HCT116 (cell line): ENCODE data around the gene CISD3. TPM values are rescaled to one million over a fixed set of nuclear protein-coding genes. Genes with fewer than 3 reads are reported as not detected.

ENCODE experiments used
- ATAC-seq: fragments of 200-7000 bp; cut with Tn5 transposase; 2 replicates; pipeline ENCODE4 v1.9.1; 2020; ENCODE audit warnings: mild to moderate bottlenecking, moderate library complexity
- BruUV-seq: library from RNA; stranded (reverse); fragments of 400-500 nt; replicated peaks from 2 replicates; lab custom pipeline; 2021; lab: Mats Ljungman, UMichigan
- CTCF ChIA-PET: fragments of 300-600 bp; sonication (Branson Sonifier 250); formaldehyde crosslinking; loops from one replicate; lab custom pipeline; 2021; ENCODE audit warnings: antibody characterized with exemption; lab: Charles Lee
- POLR2A ChIA-PET: fragments of 300-600, 350-600 bp; sonication (Branson Sonifier 250); formaldehyde crosslinking; loops from one replicate; lab custom pipeline; 2021; ENCODE audit warnings: antibody characterized with exemption; lab: Charles Lee
- RAD21 ChIA-PET, 2 experiments: fragments of 300-600 bp; sonication (Branson Sonifier 250); formaldehyde crosslinking; loops; one replicate each; lab custom pipeline; 2023; ENCODE audit warnings: low total read pairs in 2 of 2; ENCODE audit not compliant: uncharacterized antibody in 2 of 2, unreplicated experiment in 2 of 2, low non-redundant PET in 1 of 2; lab: Charles Lee
- DNase-seq: peaks from one replicate; pipeline ENCODE4 v3.0.0-alpha.2; 2010; ENCODE audit warnings: low read depth, low spot score
- H2AFZ ChIP-seq: fragments of 200-600 bp; shearing (Covaris generic), sonication (generic); 2 replicates; pipeline ENCODE4 v1.6.1; 2017; ENCODE audit warnings: low read depth, mixed run types, mixed read lengths, antibody characterized with exemption, low read length; ENCODE audit not compliant: poor library complexity, severe bottlenecking
- H3K27ac ChIP-seq: 2 replicates; pipeline ENCODE4 v1.5.1; 2012; ENCODE audit warnings: low read depth, low read length
- H3K27me3 ChIP-seq: fragments of 200-600 bp; sonication (generic); 2 replicates; pipeline ENCODE4 v1.6.1; 2016; ENCODE audit warnings: mixed run types, low read length, mixed read lengths; ENCODE audit not compliant: insufficient read depth
- H3K36me3 ChIP-seq, 2 experiments: fragments of 200-500 bp in 1 of 2; fragments of 200-600 bp in 1 of 2; sonication (Bioruptor generic) in 1 of 2; sonication (generic) in 1 of 2; 2 replicates each; pipeline versions ENCODE4 v1.5.1 to v1.6.1; 2014 to 2016; ENCODE audit warnings: low read length in 2 of 2, inconsistent platforms in 1 of 2, mixed read lengths in 1 of 2, mixed run types in 1 of 2; ENCODE audit not compliant: insufficient read depth in 2 of 2, control insufficient read depth in 1 of 2
- H3K4me1 ChIP-seq, 2 experiments: fragments of 200-600 bp in 1 of 2; sonication (generic) in 1 of 2; 2 replicates each; pipeline versions ENCODE4 v1.5.1 to v1.6.1; 2012 to 2017; ENCODE audit warnings: low read length in 2 of 2, inconsistent platforms in 1 of 2, mild to moderate bottlenecking in 1 of 2, mixed read lengths in 1 of 2, mixed run types in 1 of 2, moderate library complexity in 1 of 2; ENCODE audit not compliant: insufficient read depth in 2 of 2, control insufficient read depth in 1 of 2
- H3K4me2 ChIP-seq: fragments of 200-600 bp; sonication (generic); 2 replicates; pipeline ENCODE4 v1.6.1; 2017; ENCODE audit warnings: mixed run types, low read length, mixed read lengths
- H3K4me3 ChIP-seq, 2 experiments: fragments of 200-600 bp in 1 of 2; sonication (generic) in 1 of 2; replicated peaks in 1 of 2; 2 replicates each; pipeline ENCODE4 v1.5.1; 2011 to 2016; ENCODE audit warnings: low read length in 2 of 2, control low read depth in 1 of 2, low read depth in 1 of 2, mild to moderate bottlenecking in 1 of 2, mixed read lengths in 1 of 2, mixed run types in 1 of 2
- H3K79me2 ChIP-seq: fragments of 200-600 bp; sonication (generic); 2 replicates; pipeline ENCODE4 v1.6.1; 2017; ENCODE audit warnings: mild to moderate bottlenecking, mixed run types, low read length, moderate library complexity, mixed read lengths; ENCODE audit not compliant: insufficient read depth
- H3K9ac ChIP-seq: fragments of 200-600 bp; sonication (generic); 2 replicates; pipeline ENCODE4 v1.6.1; 2016; ENCODE audit warnings: low read length, mixed read lengths
- H3K9me2 ChIP-seq: fragments of 200-600 bp; sonication (generic), shearing (Covaris generic); 2 replicates; pipeline ENCODE4 v1.6.1; 2017; ENCODE audit warnings: mixed run types, mild to moderate bottlenecking, moderate library complexity; ENCODE audit not compliant: insufficient read depth
- H3K9me3 ChIP-seq, 2 experiments: fragments of 200-500 bp in 1 of 2; fragments of 200-600 bp in 1 of 2; sonication (Bioruptor generic) in 1 of 2; sonication (generic) in 1 of 2; 2 replicates each; pipeline ENCODE4 v1.6.1; 2014 to 2017; ENCODE audit warnings: low read length in 2 of 2, mixed read lengths in 2 of 2, inconsistent platforms in 1 of 2, low read depth in 1 of 2, mild to moderate bottlenecking in 1 of 2, mixed run types in 1 of 2, moderate library complexity in 1 of 2; ENCODE audit not compliant: control insufficient read depth in 1 of 2, insufficient read depth in 1 of 2
- H4K20me1 ChIP-seq: fragments of 200-600 bp; sonication (generic), shearing (Covaris generic); 2 replicates; pipeline ENCODE4 v1.6.1; 2017; ENCODE audit warnings: mixed run types, mild to moderate bottlenecking, moderate library complexity; ENCODE audit not compliant: insufficient read depth
- ATF3 ChIP-seq: IDR thresholded peaks from 2 replicates; pipeline ENCODE4 v1.6.1; 2012
- CBX3 ChIP-seq: IDR thresholded peaks from 2 replicates; pipeline ENCODE4 v1.6.1; 2012; ENCODE audit warnings: low read depth
- CTCF ChIP-seq, 3 experiments: fragments of 200-600 bp in 1 of 3; sonication (generic) in 1 of 3; IDR thresholded peaks in 2 of 3; conservative IDR thresholded peaks in 1 of 3; 2 replicates each; pipeline ENCODE4 v1.5.1; 2012 to 2017; ENCODE audit warnings: low read depth in 2 of 3, low read length in 2 of 3, antibody characterized with exemption in 1 of 3, borderline replicate concordance in 1 of 3, control low read depth in 1 of 3, mild to moderate bottlenecking in 1 of 3, mixed read lengths in 1 of 3, mixed run types in 1 of 3, moderate library complexity in 1 of 3; ENCODE audit not compliant: insufficient read depth in 1 of 3
- EGR1 ChIP-seq: IDR thresholded peaks from 2 replicates; pipeline ENCODE4 v1.6.1; 2012; ENCODE audit warnings: low read depth
- EZH2 ChIP-seq: fragments of 200-600 bp; sonication (generic); IDR thresholded peaks from 2 replicates; pipeline ENCODE4 v1.6.1; 2017; ENCODE audit warnings: antibody characterized with exemption, mixed run types
- EZH2phosphoT487 ChIP-seq: fragments of 200-600 bp; IDR thresholded peaks from 2 replicates; pipeline ENCODE4 v1.6.1; 2018; ENCODE audit warnings: antibody characterized with exemption, borderline replicate concordance
- JUND ChIP-seq: IDR thresholded peaks from 2 replicates; pipeline ENCODE4 v1.6.1; 2012
- MAX ChIP-seq: IDR thresholded peaks from 2 replicates; pipeline ENCODE4 v1.6.1; 2012
- POLR2A ChIP-seq: IDR thresholded peaks from 2 replicates; pipeline ENCODE4 v1.7.0; 2011; ENCODE audit warnings: borderline replicate concordance; ENCODE audit not compliant: insufficient read depth, insufficient read length; ENCODE audit errors: extremely low read depth
- POLR2AphosphoS5 ChIP-seq: IDR thresholded peaks from 2 replicates; pipeline ENCODE4 v1.6.1; 2011; ENCODE audit warnings: mild to moderate bottlenecking, low read depth, low read length, moderate library complexity
- SIN3A ChIP-seq: IDR thresholded peaks from 2 replicates; pipeline ENCODE4 v1.6.1; 2012; ENCODE audit warnings: low read depth
- SP1 ChIP-seq: IDR thresholded peaks from 2 replicates; pipeline ENCODE4 v1.6.1; 2012; ENCODE audit warnings: low read depth
- YY1 ChIP-seq: IDR thresholded peaks from 2 replicates; pipeline ENCODE4 v1.6.1; 2011; ENCODE audit warnings: low read length, low read depth, moderate library complexity, mild to moderate bottlenecking; ENCODE audit not compliant: insufficient replicate concordance; ENCODE audit errors: extremely low read depth
- ZBTB33 ChIP-seq: IDR thresholded peaks from 2 replicates; pipeline ENCODE4 v1.6.1; 2011; ENCODE audit warnings: mild to moderate bottlenecking, low read length, moderate library complexity; ENCODE audit not compliant: insufficient replicate concordance; ENCODE audit errors: extremely low read depth
- ZFX ChIP-seq: fragments of 450-650 bp; IDR thresholded peaks from 2 replicates; pipeline ENCODE4 v1.6.1; 2017
- ZNF274 ChIP-seq: fragments of 200-500 bp; sonication (Bioruptor generic); IDR thresholded peaks from 2 replicates; pipeline ENCODE4 v1.6.1; 2014; ENCODE audit warnings: mild to moderate bottlenecking, low read depth, low read length, inconsistent platforms
- intact Hi-C: fragments of 100-400 bp; cut with micrococcal nuclease; formaldehyde crosslinking; loops from 2 replicates; pipeline ENCODE4 v1.10.0; 2022
- total RNA-seq: library from RNA; stranded (reverse); gene quantifications from one replicate; pipeline ENCODE4 v1.2.1, GENCODE V29; 2021; ENCODE audit not compliant: unreplicated experiment

CISD3 gene
- total RNA-seq, 1 experiment from 2014 or later = 50.2 TPM

GRCh38 chr17:38710604-38710962, 19.6 kb upstream of the CISD3 start:
- no peak overlapping the region for H2AFZ ChIP-seq
- H3K4me3 ChIP-seq = no peak overlapping the region
- intact Hi-C loops = no loop called here
- no peak for DNase-seq
- ChIA-PET POLR2A (no interaction called here), RAD21 (no interaction called here), CTCF (no interaction called here)
- peaks cover 6 to 21% of the 10 kb centered on the region in 2 experiments; a peak in 3 of 4 replicates for H3K4me1 ChIP-seq
- no peaks in the 10 kb centered on the region for H3K27me3 ChIP-seq
- H4K20me1 ChIP-seq = no peaks in the 10 kb centered on the region
- H3K9me2 ChIP-seq = no peaks in the 10 kb centered on the region
- TF ChIP-seq ZNF274 = no peak
- no peak for TF ChIP-seq YY1
- TF ChIP-seq EGR1 = no peak
- no peak for TF ChIP-seq SIN3A
- no peak for TF ChIP-seq EZH2
- TF ChIP-seq CTCF (IDR thresholded peaks at IDR 0.05 in 2 of 3, conservative IDR thresholded peaks at IDR 0.05 in 1 of 3; ENCODE audit: borderline replicate concordance in 1 of 3, insufficient read depth in 1 of 3, low read depth in 2 of 3, low read length in 2 of 3) = no peak
- TF ChIP-seq MAX = no peak
- TF ChIP-seq ATF3 = no peak
- no peak for TF ChIP-seq JUND
- TF ChIP-seq EZH2phosphoT487 = no peak
- no peak for TF ChIP-seq POLR2A
- TF ChIP-seq ZFX = no peak
- TF ChIP-seq POLR2AphosphoS5 = no peak
- TF ChIP-seq CBX3 = no peak
- TF ChIP-seq SP1 = no peak
- TF ChIP-seq ZBTB33 = no peak
- no peak overlapping the region for H3K9ac ChIP-seq
- H3K4me2 ChIP-seq = no peak overlapping the region
- peaks cover 20 to 46% of the 10 kb centered on the region in 2 experiments; a peak in 3 of 4 replicates for H3K36me3 ChIP-seq
- BruUV-seq = no TSS peak
- H3K27ac ChIP-seq = no peak overlapping the region
- H3K79me2 ChIP-seq = peaks cover 36% of the 10 kb centered on the region
- no peaks in the 10 kb centered on the region for H3K9me3 ChIP-seq
- ATAC-seq = no peak
